ENCODE data around the gene LTN1. TPM values are rescaled to one million over a fixed set of nuclear protein-coding genes. Genes with fewer than 3 reads are reported as not detected.

Gene LTN1
- polyA plus RNA-seq, 4 donors: 3.0 to 21.1 (median 5.8) TPM

- no peaks in the 10 kb centered on the region for H3K4me1 ChIP-seq (ENCODE audit: control insufficient read depth in 3 of 3, insufficient read depth in 2 of 3, low read depth in 1 of 3, low read length in 2 of 3)
- FAIRE-seq: no peak
- no peak overlapping the region for H3K27ac ChIP-seq (ENCODE audit: low read depth in 1 of 3, low read length in 2 of 3)
- H3K4me3 ChIP-seq (ENCODE audit: low read depth in 1 of 3, low read length in 3 of 3): no peak overlapping the region
- H3K9me3 ChIP-seq (ENCODE audit: control insufficient read depth in 2 of 2, insufficient read depth in 1 of 2, low read depth in 1 of 2, low read length in 1 of 2): no peaks in the 10 kb centered on the region
- H3K36me3 ChIP-seq (ENCODE audit: control insufficient read depth in 3 of 3, insufficient read depth in 2 of 3, low read depth in 1 of 3, low read length in 3 of 3): peaks cover 0 to 12% (median 5%) of the 10 kb centered on the region in 3 donors
- no peaks in the 10 kb centered on the region for H3K27me3 ChIP-seq (ENCODE audit: control insufficient read depth in 3 of 3, insufficient read depth in 3 of 3, low read length in 3 of 3)
- DNase-seq: no peak
- 89 to 91% (median 90%) methylated on average over 7 of the region's 7 CpGs for WGBS, 3 donors
Measured at GRCh38 chr21:28959367-28960099, 33.1 kb downstream of the LTN1 start.

- 98 to 100% (median 99%) methylated on average over 2 of the region's 2 CpGs for WGBS, 3 donors
Measured at GRCh38 chr21:28953247-28953646, 39.4 kb downstream of the LTN1 start.

GRCh38 chr21:28952686-28953085 lies 40.0 kb downstream of the LTN1 start:
- Histone ChIP-seq H3K4me1 (ENCODE audit: control insufficient read depth in 3 of 3, insufficient read depth in 2 of 3, low read depth in 1 of 3, low read length in 2 of 3) (no peaks in the 10 kb centered on the region), H3K27me3 (ENCODE audit: control insufficient read depth in 3 of 3, insufficient read depth in 3 of 3, low read length in 3 of 3) (no peaks in the 10 kb centered on the region), H3K36me3 (ENCODE audit: control insufficient read depth in 3 of 3, insufficient read depth in 2 of 3, low read depth in 1 of 3, low read length in 3 of 3) (peaks cover 7 to 12% (median 10%) of the 10 kb centered on the region in 3 donors), H3K4me3 (ENCODE audit: low read depth in 1 of 3, low read length in 3 of 3) (no peak overlapping the region), H3K27ac (ENCODE audit: low read depth in 1 of 3, low read length in 2 of 3) (no peak overlapping the region), H3K9me3 (ENCODE audit: control insufficient read depth in 2 of 2, insufficient read depth in 1 of 2, low read depth in 1 of 2, low read length in 1 of 2) (no peaks in the 10 kb centered on the region)
- DNase-seq (no peak), FAIRE-seq (no peak)
- WGBS, 3 donors: 96 to 100% (median 100%) methylated on average over 1 of the region's 1 CpG

More at GRCh38 chr21:28953247-28953646, 39.4 kb downstream of the LTN1 start:
- no peak overlapping the region for H3K27ac ChIP-seq (ENCODE audit: low read depth in 1 of 3, low read length in 2 of 3)
- DNase-seq: no peak
- no peaks in the 10 kb centered on the region for H3K4me1 ChIP-seq (ENCODE audit: control insufficient read depth in 3 of 3, insufficient read depth in 2 of 3, low read depth in 1 of 3, low read length in 2 of 3)
- H3K9me3 ChIP-seq (ENCODE audit: control insufficient read depth in 2 of 2, insufficient read depth in 1 of 2, low read depth in 1 of 2, low read length in 1 of 2): no peaks in the 10 kb centered on the region
- no peak for FAIRE-seq
- H3K4me3 ChIP-seq (ENCODE audit: low read depth in 1 of 3, low read length in 3 of 3): no peak overlapping the region
- H3K36me3 ChIP-seq (ENCODE audit: control insufficient read depth in 3 of 3, insufficient read depth in 2 of 3, low read depth in 1 of 3, low read length in 3 of 3): peaks cover 7 to 10% (median 8%) of the 10 kb centered on the region in 3 donors
- H3K27me3 ChIP-seq (ENCODE audit: control insufficient read depth in 3 of 3, insufficient read depth in 3 of 3, low read length in 3 of 3): no peaks in the 10 kb centered on the region

- H3K4me3 ChIP-seq (ENCODE audit: low read depth in 1 of 3, low read length in 3 of 3): no peak overlapping the region
- no peak overlapping the region for H3K27ac ChIP-seq (ENCODE audit: low read depth in 1 of 3, low read length in 2 of 3)
- WGBS, 3 donors: 75 to 94% (median 89%) methylated on average over 2 of the region's 2 CpGs
- no peaks in the 10 kb centered on the region for H3K27me3 ChIP-seq (ENCODE audit: control insufficient read depth in 3 of 3, insufficient read depth in 3 of 3, low read length in 3 of 3)
- no peaks in the 10 kb centered on the region for H3K4me1 ChIP-seq (ENCODE audit: control insufficient read depth in 3 of 3, insufficient read depth in 2 of 3, low read depth in 1 of 3, low read length in 2 of 3)
- H3K9me3 ChIP-seq (ENCODE audit: control insufficient read depth in 2 of 2, insufficient read depth in 1 of 2, low read depth in 1 of 2, low read length in 1 of 2): no peaks in the 10 kb centered on the region
- DNase-seq (no peak), FAIRE-seq (no peak)
- H3K36me3 ChIP-seq (ENCODE audit: control insufficient read depth in 3 of 3, insufficient read depth in 2 of 3, low read depth in 1 of 3, low read length in 3 of 3): peaks cover 7 to 17% (median 17%) of the 10 kb centered on the region in 3 donors
Measured at GRCh38 chr21:28949318-28949717, 43.4 kb downstream of the LTN1 start.

GRCh38 chr21:28944296-28944695 lies 48.4 kb downstream of the LTN1 start:
- no peaks in the 10 kb centered on the region for H3K9me3 ChIP-seq (ENCODE audit: control insufficient read depth in 2 of 2, insufficient read depth in 1 of 2, low read depth in 1 of 2, low read length in 1 of 2)
- no peak overlapping the region for H3K4me3 ChIP-seq (ENCODE audit: low read depth in 1 of 3, low read length in 3 of 3)
- FAIRE-seq (no peak), DNase-seq (no peak)
- H3K27ac ChIP-seq (ENCODE audit: low read depth in 1 of 3, low read length in 2 of 3): no peak overlapping the region
- no peaks in the 10 kb centered on the region for H3K27me3 ChIP-seq (ENCODE audit: control insufficient read depth in 3 of 3, insufficient read depth in 3 of 3, low read length in 3 of 3)
- H3K36me3 ChIP-seq (ENCODE audit: control insufficient read depth in 3 of 3, insufficient read depth in 2 of 3, low read depth in 1 of 3, low read length in 3 of 3): peaks cover 4 to 16% (median 12%) of the 10 kb centered on the region in 3 donors
- H3K4me1 ChIP-seq (ENCODE audit: control insufficient read depth in 3 of 3, insufficient read depth in 2 of 3, low read depth in 1 of 3, low read length in 2 of 3): no peaks in the 10 kb centered on the region

GRCh38 chr21:28943631-28944030 lies 49.0 kb downstream of the LTN1 start:
- Histone ChIP-seq H3K4me1 (ENCODE audit: control insufficient read depth in 3 of 3, insufficient read depth in 2 of 3, low read depth in 1 of 3, low read length in 2 of 3) (no peaks in the 10 kb centered on the region), H3K36me3 (ENCODE audit: control insufficient read depth in 3 of 3, insufficient read depth in 2 of 3, low read depth in 1 of 3, low read length in 3 of 3) (peaks cover 4 to 16% (median 12%) of the 10 kb centered on the region in 3 donors), H3K9me3 (ENCODE audit: control insufficient read depth in 2 of 2, insufficient read depth in 1 of 2, low read depth in 1 of 2, low read length in 1 of 2) (no peaks in the 10 kb centered on the region), H3K4me3 (ENCODE audit: low read depth in 1 of 3, low read length in 3 of 3) (no peak overlapping the region), H3K27ac (ENCODE audit: low read depth in 1 of 3, low read length in 2 of 3) (no peak overlapping the region), H3K27me3 (ENCODE audit: control insufficient read depth in 3 of 3, insufficient read depth in 3 of 3, low read length in 3 of 3) (no peaks in the 10 kb centered on the region)
- FAIRE-seq (no peak), DNase-seq (no peak)
- 71 to 81% (median 73%) methylated on average over 2 of the region's 2 CpGs for WGBS, 3 donors

GRCh38 chr21:28938726-28939125 lies 54.0 kb downstream of the LTN1 start:
- peaks cover 9 to 20% (median 15%) of the 10 kb centered on the region in 3 donors for H3K36me3 ChIP-seq (ENCODE audit: control insufficient read depth in 3 of 3, insufficient read depth in 2 of 3, low read depth in 1 of 3, low read length in 3 of 3)
- no peak overlapping the region for H3K27ac ChIP-seq (ENCODE audit: low read depth in 1 of 3, low read length in 2 of 3)
- no peaks in the 10 kb centered on the region for H3K4me1 ChIP-seq (ENCODE audit: control insufficient read depth in 3 of 3, insufficient read depth in 2 of 3, low read depth in 1 of 3, low read length in 2 of 3)
- H3K27me3 ChIP-seq (ENCODE audit: control insufficient read depth in 3 of 3, insufficient read depth in 3 of 3, low read length in 3 of 3): no peaks in the 10 kb centered on the region
- no peak overlapping the region for H3K4me3 ChIP-seq (ENCODE audit: low read depth in 1 of 3, low read length in 3 of 3)
- DNase-seq (no peak), FAIRE-seq (no peak)
- no peaks in the 10 kb centered on the region for H3K9me3 ChIP-seq (ENCODE audit: control insufficient read depth in 2 of 2, insufficient read depth in 1 of 2, low read depth in 1 of 2, low read length in 1 of 2)
- WGBS, 3 donors: 85 to 98% (median 98%) methylated on average over 2 of the region's 2 CpGs

GRCh38 chr21:28937737-28938136 lies 54.9 kb downstream of the LTN1 start:
- Histone ChIP-seq H3K9me3 (ENCODE audit: control insufficient read depth in 2 of 2, insufficient read depth in 1 of 2, low read depth in 1 of 2, low read length in 1 of 2) (no peaks in the 10 kb centered on the region), H3K27ac (ENCODE audit: low read depth in 1 of 3, low read length in 2 of 3) (no peak overlapping the region), H3K4me3 (ENCODE audit: low read depth in 1 of 3, low read length in 3 of 3) (no peak overlapping the region), H3K4me1 (ENCODE audit: control insufficient read depth in 3 of 3, insufficient read depth in 2 of 3, low read depth in 1 of 3, low read length in 2 of 3) (no peaks in the 10 kb centered on the region), H3K27me3 (ENCODE audit: control insufficient read depth in 3 of 3, insufficient read depth in 3 of 3, low read length in 3 of 3) (no peaks in the 10 kb centered on the region), H3K36me3 (ENCODE audit: control insufficient read depth in 3 of 3, insufficient read depth in 2 of 3, low read depth in 1 of 3, low read length in 3 of 3) (peaks cover 8 to 17% (median 16%) of the 10 kb centered on the region in 3 donors)
- DNase-seq (peak; percentile 6 to 12), FAIRE-seq (no peak)
- 51 to 73% (median 69%) methylated on average over 2 of the region's 2 CpGs for WGBS, 3 donors

- H3K27me3 ChIP-seq (ENCODE audit: control insufficient read depth in 3 of 3, insufficient read depth in 3 of 3, low read length in 3 of 3): no peaks in the 10 kb centered on the region
- H3K27ac ChIP-seq (ENCODE audit: low read depth in 1 of 3, low read length in 2 of 3): no peak overlapping the region
- no peaks in the 10 kb centered on the region for H3K9me3 ChIP-seq (ENCODE audit: control insufficient read depth in 2 of 2, insufficient read depth in 1 of 2, low read depth in 1 of 2, low read length in 1 of 2)
- no peak for DNase-seq
- H3K36me3 ChIP-seq (ENCODE audit: control insufficient read depth in 3 of 3, insufficient read depth in 2 of 3, low read depth in 1 of 3, low read length in 3 of 3): peaks cover 5 to 18% (median 15%) of the 10 kb centered on the region in 3 donors
- no peak overlapping the region for H3K4me3 ChIP-seq (ENCODE audit: low read depth in 1 of 3, low read length in 3 of 3)
- 96 to 98% (median 96%) methylated on average over 2 of the region's 2 CpGs for WGBS, 3 donors
- FAIRE-seq: no peak
- no peaks in the 10 kb centered on the region for H3K4me1 ChIP-seq (ENCODE audit: control insufficient read depth in 3 of 3, insufficient read depth in 2 of 3, low read depth in 1 of 3, low read length in 2 of 3)
Measured at GRCh38 chr21:28936721-28937120, 56.0 kb downstream of the LTN1 start.

All from small intestine (tissue), 7 donors.